Measurements from ENCODE around the gene SMAD6.

The SMAD6 gene

DNA sequence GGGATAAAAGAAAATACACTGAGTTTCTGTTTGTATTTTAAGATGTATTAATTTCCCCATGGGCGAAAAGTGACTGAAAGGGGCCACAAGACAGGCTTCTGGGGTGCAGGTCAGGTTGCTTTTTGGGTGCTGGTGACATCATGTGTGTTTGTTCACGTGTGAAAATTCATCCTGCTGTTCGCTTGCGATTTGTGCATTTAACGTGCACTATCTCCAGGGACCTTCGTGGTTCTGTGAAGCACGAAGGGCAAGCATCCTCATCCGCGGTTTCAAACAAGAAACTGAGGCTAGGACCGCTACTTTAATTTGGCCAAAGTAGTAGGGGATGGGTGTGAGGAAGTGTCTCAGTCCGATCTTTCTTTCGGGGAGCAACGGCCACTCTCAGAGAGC lies 1.6 kb upstream of the SMAD6 start:
- TF ChIP-seq, protein P1, sequence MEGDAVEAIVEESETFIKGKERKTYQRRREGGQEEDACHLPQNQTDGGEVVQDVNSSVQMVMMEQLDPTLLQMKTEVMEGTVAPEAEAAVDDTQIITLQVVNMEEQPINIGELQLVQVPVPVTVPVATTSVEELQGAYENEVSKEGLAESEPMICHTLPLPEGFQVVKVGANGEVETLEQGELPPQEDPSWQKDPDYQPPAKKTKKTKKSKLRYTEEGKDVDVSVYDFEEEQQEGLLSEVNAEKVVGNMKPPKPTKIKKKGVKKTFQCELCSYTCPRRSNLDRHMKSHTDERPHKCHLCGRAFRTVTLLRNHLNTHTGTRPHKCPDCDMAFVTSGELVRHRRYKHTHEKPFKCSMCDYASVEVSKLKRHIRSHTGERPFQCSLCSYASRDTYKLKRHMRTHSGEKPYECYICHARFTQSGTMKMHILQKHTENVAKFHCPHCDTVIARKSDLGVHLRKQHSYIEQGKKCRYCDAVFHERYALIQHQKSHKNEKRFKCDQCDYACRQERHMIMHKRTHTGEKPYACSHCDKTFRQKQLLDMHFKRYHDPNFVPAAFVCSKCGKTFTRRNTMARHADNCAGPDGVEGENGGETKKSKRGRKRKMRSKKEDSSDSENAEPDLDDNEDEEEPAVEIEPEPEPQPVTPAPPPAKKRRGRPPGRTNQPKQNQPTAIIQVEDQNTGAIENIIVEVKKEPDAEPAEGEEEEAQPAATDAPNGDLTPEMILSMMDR (IDR thresholded peaks at IDR 0.05; ENCODE audit: insufficient read depth, low read length, missing control alignments): no peak
- no peak for DNase-seq (ENCODE audit: low read depth, low spot score)
- H3K4me3 ChIP-seq (ENCODE audit: low read depth, low read length): peak overlapping the region; percentile 69
- ChIA-PET POLR2A (interaction anchor here (0.6 to 1.8 kb wide), 5 partner anchors 14 to 183 kb away, joined by 3 to 8 read pairs (median 3); no protein-coding TSS in a partner anchor), CTCF (interaction anchor here (0.6 to 19.8 kb wide), 11 partner anchors 13 to 202 kb away, joined by 3 to 234 read pairs (median 4); partner anchors contain the start of gene SNAPC5)

DNA sequence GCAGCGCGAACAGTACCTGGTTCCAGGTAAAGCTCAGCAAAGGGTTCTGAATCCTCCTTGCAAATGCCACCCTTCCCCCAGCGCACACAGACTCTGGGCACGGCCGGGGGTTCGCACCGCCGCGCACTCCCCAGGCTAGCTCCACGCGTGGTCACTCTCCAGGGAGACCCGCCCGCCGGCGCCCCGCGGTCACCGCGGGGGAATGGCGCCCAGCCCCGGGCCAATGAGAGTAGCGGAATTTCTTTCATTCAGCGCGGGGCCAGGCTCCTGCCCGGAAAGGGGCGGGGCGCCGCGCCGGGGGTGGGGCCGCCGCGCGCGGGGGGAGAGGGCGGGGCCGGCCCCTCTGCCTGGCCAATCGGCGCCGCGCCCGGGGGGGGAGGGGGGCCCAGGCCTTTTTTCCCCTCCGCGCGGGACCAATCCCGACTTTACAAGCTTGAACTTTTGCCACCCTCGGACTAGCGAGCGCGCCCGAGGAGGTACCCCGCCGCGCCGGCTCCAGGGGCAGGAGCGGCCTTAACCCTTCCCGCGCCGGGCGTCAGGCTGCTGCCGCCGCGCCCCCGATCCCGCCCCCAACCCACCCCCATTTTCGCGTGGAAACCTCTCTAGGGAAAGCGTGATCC lies 1.1 kb upstream of the SMAD6 start:
- POLR2A ChIA-PET: interaction anchor here (0.6 to 1.8 kb wide), 5 partner anchors 14 to 182 kb away, joined by 3 to 8 read pairs (median 3); no protein-coding TSS in a partner anchor
- H3K4me3 ChIP-seq (ENCODE audit: low read depth, low read length): peak overlapping the region; percentile 69
- TF ChIP-seq, protein P1 (IDR thresholded peaks at IDR 0.05; ENCODE audit: insufficient read depth, low read length, missing control alignments): no peak
- CTCF ChIA-PET: interaction anchor here (0.6 to 19.8 kb wide), 10 partner anchors 14 to 151 kb away, joined by 3 to 234 read pairs (median 4); no protein-coding TSS in a partner anchor
- DNase-seq (ENCODE audit: low read depth, low spot score): peak; percentile 62

DNA sequence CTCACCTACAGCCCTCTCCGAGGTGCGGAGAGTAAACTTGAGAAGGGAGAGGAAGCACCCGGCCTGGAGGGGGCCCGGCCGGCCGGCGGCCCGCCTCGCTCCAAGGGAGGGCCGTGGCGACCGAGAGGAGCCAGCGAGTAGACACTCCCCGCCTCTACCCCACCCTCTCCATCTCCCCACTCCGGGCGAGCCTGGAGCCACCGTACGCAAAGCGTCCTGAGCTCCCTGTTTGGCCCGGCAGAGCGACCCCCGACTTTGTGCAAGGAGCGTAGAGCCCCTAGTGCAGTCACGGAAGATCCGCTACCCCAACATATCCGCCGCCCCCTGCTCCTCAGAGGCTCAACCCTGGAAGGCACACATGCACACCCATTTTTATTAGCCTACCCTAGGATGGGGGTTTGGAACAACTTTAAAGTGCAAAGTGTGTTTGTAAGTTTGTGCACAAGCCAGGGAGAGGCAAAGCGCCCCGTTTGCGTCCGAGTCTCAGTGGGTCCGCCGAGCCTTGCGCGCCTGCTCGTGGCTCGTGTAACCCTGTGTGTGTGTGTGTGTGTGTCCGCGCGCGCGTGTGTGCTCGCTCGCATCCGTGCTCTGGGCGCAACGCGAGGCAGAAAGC lies 508 bp upstream of the SMAD6 start:
- DNase-seq (ENCODE audit: low read depth, low spot score): no peak

DNA sequence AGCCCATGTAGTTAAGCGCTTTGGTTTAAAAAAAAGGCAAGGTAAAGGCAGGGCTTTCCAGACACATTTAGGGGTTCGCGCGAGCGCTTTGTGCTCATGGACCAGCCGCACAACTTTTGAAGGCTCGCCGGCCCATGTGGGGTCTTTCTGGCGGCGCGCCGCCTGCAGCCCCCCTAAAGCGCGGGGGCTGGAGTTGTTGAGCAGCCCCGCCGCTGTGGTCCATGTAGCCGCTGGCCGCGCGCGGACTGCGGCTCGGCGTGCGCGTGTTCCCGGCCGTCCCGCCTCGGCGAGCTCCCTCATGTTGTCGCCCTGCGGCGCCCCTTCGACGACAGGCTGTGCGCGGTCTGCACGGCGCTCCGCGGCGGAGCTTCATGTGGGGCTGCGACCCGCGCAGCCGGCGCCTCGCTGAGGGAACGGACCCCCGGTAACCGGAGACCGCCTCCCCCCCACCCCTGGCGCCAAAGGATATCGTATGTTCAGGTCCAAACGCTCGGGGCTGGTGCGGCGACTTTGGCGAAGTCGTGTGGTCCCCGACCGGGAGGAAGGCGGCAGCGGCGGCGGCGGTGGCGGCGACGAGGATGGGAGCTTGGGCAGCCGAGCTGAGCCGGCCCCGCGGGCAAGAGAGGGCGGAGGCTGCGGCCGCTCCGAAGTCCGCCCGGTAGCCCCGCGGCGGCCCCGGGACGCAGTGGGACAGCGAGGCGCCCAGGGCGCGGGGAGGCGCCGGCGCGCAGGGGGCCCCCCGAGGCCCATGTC lies 927 bp downstream of the SMAD6 start:
- POLR2A ChIA-PET: interaction anchor here (0.8 to 1.4 kb wide), 5 partner anchors 12 to 149 kb away, joined by 3 to 4 read pairs (median 3); no protein-coding TSS in a partner anchor
- peak overlapping the region; percentile 83 for H3K4me3 ChIP-seq (ENCODE audit: low read depth, low read length)
- CTCF ChIA-PET: interaction anchor here (0.6 to 19.8 kb wide), 13 partner anchors 10 to 149 kb away, joined by 3 to 234 read pairs (median 5); no protein-coding TSS in a partner anchor

More for the DNA sequence above, 508 bp upstream of the SMAD6 start:
- TF ChIP-seq, protein P1 (IDR thresholded peaks at IDR 0.05; ENCODE audit: insufficient read depth, low read length, missing control alignments): no peak
- POLR2A ChIA-PET: interaction anchor here (0.6 to 1.8 kb wide), 8 partner anchors 13 to 181 kb away, joined by 3 to 8 read pairs (median 4); no protein-coding TSS in a partner anchor
- CTCF ChIA-PET: interaction anchor here (1.0 to 19.8 kb wide), 8 partner anchors 14 to 151 kb away, joined by 3 to 234 read pairs (median 16); no protein-coding TSS in a partner anchor
- H3K4me3 ChIP-seq (ENCODE audit: low read depth, low read length): peak overlapping the region; percentile 60

DNA sequence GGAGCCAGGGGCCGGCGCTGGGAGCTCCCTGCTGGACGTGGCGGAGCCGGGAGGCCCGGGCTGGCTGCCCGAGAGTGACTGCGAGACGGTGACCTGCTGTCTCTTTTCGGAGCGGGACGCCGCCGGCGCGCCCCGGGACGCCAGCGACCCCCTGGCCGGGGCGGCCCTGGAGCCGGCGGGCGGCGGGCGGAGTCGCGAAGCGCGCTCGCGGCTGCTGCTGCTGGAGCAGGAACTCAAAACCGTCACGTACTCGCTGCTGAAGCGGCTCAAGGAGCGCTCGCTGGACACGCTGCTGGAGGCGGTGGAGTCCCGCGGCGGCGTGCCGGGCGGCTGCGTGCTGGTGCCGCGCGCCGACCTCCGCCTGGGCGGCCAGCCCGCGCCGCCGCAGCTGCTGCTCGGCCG lies 1.5 kb downstream of the SMAD6 start:
- TF ChIP-seq, protein P1 (IDR thresholded peaks at IDR 0.05; ENCODE audit: insufficient read depth, low read length, missing control alignments): no peak
- ChIA-PET POLR2A (interaction anchor here (1.0 to 1.4 kb wide), 2 partner anchors 11 to 20 kb away, joined by 3 to 4 read pairs; no protein-coding TSS in a partner anchor), CTCF (interaction anchor here (0.6 to 19.8 kb wide), 11 partner anchors 10 to 149 kb away, joined by 3 to 234 read pairs (median 8); no protein-coding TSS in a partner anchor)
- H3K4me3 ChIP-seq (ENCODE audit: low read depth, low read length): peak overlapping the region; percentile 83
- DNase-seq (ENCODE audit: low read depth, low spot score): no peak

More for the DNA sequence above, 927 bp downstream of the SMAD6 start:
- TF ChIP-seq, protein P1 (IDR thresholded peaks at IDR 0.05; ENCODE audit: insufficient read depth, low read length, missing control alignments): no peak
- no peak for DNase-seq (ENCODE audit: low read depth, low spot score)

Measured in AG04449 (cell line).